NCI-H1105 (cell line): ENCODE measurements around the gene ACER2.
"Not testable (repeated sequence)": the region's sequence is repeated elsewhere in the genome, so short reads cannot be mapped to it uniquely, and the experiment has no call there.

Experiments used
- DNase-seq: peaks from one replicate; lab custom pipeline; 2025; lab: John Stamatoyannopoulos, UW

Gene ACER2

DNA sequence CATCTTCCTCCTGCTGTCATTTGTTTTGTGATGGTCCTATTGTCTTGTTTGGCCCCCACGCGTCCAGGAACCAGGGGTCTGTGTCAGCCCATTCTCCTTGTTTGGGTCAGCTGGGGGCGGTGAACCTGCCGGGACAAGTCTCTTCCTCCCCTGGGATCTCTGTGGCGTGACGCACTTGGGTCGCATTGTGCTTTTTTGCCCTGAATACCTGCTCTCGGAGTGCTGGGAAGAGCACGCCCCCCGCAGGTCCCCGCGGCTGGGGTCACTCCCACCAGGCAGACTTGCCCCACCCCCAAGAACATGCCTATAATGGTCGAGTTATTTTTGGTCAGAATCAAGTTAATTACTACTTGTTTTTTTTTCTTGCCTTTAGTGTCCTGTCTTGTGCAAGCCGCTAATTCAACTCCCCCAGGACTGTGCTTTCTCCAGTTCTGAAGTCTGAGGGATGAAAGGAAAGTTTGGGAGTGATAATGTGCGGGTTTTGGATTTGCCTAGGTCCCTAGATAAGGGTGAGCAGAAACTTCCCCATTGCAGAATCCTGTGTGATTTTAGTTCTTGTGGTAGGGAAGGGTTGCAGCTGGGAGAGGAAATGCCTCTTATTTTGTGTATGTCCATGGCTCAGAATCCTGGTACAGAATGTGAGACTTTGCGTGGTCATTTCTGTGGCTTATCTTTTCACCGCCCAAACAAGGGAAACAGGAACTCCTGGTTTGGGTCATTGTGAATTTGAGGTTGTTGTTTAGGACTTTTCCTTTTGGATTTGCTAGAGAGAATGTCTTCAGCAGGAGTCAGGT is 789 bp downstream of the ACER2 start:
- DNase-seq = peak; percentile 1

DNA sequence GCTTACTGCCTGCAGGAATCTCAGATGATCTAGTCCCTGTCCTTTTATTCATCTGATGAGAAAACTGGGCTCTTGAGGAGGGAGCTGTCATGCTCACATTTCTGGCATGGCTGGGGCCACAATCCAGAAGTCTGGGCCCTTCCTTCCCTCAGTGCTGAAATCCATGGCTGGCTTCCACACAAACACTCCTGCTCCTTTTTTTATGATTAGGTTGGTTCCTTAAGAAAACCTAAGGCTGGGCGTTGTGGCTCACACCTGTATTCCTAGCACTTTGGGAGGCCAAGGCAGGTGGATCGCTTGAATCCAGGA is 1.3 kb downstream of the ACER2 start:
- DNase-seq = no peak

DNA sequence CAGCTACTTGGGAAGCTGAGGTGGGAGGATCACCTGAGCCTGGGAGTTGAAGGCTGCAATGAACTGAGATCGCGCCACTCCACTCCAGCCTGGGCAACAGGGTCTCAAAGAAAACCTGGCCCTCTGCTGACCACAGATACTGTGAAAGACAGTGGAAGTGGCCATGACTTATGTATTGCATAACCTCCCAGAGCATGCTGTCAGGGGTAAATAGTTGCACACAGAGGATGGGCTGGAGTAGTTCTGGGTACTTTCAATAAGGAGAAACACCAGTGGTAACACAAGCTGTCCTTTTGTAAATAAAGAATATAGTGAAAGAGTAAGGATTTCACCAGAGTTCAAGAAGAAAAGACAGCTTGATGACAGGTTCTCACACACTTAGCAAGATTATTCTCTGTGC is 1.8 kb downstream of the ACER2 start:
- no peak for DNase-seq

DNA sequence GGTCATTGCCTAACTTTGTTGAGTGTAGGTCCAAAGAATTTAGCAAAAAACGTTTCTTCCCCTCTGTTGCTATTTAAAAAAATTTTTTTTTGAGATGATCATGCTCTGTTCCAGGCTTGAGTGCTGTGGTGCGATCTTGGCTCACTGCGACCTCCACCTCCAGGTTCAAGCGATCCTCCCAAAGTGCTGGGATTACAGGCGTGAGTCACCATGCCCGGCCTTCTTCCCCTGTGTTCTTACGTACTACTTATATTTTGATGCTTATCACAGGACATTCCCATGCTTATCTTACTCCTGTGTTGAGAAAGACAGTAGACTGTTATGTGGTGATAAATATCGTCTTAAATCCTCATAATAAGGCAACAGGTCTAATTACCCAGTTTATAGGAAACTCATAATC is 2.5 kb downstream of the ACER2 start:
- no peak for DNase-seq

DNA sequence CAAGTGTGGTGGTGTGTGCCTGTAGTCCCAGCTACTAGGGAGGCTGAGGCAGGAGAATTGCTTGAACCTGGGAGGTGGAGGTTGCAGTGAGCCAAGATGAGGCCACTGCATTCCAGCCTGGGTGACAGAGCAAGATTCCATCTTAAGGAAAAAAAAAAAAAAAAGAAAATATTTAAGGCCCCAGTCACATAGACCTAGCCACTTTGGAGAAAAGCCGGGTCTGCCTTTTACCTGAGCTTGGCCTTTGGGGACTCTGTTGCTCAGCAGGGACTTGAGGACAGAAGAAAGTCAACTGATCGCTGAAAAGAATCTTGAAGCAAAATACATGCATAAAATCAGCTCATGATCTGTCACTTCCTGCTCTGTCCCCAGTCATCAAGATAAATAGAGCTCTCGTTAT is 4.6 kb downstream of the ACER2 start:
- not testable (repeated sequence) for DNase-seq

DNA sequence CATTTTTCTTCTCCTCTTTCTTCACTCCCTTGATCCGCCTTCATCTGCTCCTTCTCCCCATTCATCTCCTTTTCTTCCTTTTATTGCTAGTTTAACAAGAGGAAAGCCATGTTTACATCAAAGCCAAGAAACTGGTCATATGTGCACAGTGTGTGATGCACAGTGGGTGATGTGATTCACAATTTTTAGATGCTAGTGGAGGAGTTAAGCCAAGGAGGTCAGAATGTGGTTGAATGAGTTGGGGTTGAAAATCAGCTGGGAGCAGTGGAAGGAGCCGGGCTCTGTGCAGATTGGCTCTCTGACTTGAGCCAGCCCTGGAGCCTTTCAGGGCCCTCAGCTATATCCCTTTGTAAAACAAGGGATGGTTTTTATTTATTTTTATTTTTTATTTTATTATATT is 7.3 kb downstream of the ACER2 start:
- no peak for DNase-seq

DNA sequence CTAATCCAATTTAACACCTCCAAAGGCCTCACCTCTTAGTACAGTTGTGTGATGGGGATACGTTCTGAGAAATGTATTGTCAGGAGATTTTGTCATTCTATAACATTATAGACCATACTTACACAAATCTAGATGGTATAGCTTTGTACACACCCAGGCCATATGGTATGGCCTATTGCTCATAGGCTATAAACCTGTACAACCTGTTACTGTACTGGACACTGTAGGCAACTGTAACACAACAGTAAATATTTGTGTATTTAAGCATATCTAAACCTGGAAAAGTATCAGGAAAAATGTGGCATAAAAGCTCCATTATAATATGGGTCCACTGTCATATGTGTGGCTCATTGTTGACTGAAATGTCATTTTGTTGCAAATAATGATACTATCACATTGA is 12.1 kb downstream of the ACER2 start:
- no peak for DNase-seq

DNA sequence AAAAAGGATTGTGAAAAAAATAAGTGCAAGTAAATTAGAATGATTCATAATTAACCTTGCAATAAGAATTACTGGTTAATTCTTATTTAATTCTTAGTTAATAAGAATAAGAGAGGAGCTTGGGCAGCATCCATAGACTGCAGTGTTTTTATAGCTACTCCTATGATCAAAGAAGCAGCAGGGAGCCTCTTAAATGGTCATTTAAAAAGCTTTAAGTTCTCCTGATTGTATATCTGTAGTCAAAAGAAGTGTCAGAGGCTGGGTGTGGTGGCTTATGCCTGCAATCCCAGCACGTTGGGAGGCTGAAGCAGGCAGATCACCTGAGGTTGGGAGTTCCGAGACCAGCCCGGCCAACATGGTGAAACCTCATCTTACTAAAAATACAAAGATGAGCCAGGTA is 14.4 kb downstream of the ACER2 start:
- no peak for DNase-seq

DNA sequence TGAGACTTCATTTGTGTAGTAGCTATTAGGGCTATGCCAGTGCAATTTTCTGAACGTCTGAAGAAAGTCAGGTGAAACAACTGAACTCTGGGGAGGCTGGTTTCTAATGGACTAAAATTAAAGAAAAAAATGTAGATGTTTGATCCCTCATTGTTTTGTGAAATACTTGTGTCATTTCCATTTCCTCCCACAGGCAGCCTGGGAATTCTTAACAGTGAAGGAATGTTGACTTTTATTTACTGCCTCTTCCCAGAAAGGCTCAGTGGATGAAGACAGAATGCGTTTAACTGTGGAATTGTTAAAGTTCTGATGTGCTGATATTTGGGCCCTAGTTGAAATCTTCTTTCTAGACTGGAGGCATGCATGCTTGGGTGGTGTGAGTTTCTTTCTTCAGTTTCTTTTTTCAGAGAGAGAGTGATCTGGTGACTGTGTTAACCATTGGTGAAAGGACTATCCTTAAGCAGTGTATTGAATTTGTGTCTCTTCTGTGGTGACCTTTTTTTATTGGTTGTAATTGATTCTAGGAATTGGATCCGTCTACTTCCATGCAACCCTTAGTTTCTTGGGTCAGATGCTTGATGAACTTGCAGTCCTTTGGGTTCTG is 15.5 kb downstream of the ACER2 start:
- DNase-seq = no peak

DNA sequence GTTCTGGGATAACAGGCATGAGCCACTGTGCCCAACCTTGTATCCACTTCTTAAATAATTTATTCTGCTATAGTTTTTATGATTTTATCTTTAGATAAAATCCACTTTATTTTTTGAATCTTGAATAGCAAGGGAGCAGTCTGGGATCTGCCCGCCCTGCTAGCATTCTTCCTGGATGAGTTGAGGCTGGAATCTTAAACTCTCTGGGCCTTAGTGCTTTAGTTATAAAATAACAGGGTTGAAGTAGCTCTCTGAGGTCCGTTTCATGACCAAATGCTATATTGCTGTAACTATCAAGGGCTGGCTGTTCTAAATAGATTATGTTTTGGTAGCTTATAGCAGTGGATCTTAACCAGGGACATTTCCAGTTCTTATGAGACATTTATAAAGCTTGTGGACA is 20.8 kb downstream of the ACER2 start:
- no peak for DNase-seq

DNA sequence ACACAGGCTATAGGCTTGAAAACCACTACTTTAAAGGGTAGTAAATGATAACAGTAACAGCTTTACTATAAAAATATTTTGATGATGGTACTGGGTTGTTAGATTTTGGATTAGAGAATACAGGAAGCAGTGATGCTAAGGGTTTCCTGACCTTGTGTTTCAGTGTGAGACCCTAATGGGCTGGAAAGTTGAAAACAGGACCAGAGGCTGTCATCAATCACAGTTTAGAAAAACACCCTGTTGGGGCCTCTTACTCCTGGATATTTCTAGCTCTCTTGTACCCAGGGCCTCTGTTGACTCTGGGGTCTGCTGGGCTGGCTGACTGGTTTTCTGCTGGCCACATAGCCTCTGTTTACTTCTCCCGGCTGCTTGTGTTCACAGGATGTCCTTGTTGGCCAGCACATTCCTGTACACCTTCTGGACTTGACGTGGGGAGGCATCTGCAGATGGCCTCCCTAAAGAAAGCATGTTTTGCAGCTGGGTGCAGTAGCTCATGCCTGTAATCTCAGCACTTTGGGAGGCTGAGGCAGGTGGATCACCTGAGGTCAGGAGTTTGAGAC is 21.5 kb downstream of the ACER2 start:
- DNase-seq = no peak

DNA sequence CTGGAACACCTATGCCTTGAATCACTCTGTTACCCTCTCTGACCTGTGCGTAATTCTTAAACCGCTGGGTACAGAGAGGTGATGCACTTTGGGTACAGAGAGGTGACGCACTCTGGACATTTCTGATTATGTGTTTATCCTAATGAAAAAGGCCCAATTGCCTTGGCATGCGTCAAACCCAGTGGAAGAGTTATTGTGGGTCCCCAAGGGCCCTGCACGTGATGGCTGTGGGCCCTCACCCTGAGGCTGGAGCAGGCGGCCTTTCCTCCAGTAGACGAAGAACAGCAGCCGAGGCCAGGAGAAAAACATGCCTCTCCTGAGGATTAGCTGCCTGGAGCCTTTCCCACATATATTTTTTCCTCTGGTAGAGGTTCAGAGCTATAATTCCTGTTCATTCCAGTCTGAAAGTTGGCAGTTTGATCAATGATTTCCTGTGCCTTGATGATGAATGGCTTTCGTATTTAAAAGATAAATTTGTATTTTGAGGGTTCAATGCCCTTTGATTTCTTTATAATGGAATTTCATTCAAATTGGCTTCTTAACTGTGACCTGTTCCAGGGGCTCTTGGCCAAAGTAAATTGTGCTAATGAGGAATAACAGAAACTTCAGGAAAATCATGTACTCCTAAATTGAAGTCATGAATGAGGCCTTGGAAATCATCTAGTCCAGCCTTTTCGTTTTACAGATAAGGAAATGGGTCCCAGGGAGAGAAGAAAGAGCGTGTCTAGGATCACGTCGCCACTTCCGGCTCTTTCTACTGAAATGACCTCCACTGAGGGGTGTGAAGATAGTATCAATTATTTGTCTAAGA is 22.8 kb downstream of the ACER2 start:
- no peak for DNase-seq

DNA sequence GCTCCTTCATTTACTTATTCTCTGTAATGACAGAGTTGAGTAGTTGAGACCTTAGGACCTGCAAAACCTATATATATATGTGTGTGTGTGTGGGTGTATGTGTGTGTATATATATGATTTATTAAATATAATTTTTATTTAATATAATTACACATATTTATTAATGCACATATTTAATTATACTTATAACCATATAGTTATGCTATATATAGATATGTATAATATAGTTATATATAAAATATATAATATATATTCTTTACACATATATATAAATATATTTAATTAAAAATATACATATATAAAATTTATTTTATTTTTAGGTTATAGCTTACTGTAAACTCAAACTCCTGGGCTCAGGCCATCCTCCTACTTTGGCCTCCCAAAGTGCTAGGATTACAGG is 23.7 kb downstream of the ACER2 start:
- DNase-seq = no peak

DNA sequence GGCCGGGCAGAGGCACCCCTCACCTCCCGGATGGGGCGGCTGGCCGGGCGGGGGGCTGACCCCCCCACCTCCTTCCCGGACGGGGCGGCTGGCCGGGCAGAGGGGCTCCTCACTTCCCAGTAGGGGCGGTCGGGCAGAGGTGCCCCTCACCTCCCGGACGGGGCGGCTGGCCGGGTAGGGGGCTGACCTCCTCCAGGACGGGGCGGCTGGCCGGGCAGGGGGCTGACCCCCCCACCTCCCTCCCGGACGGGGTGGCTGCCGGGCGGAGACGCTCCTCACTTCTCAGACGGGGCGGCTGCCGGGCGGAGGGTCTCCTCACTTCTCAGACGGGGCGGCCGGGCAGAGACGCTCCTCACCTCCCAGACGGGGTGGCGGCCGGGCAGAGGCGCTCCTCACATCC is 24.9 kb downstream of the ACER2 start:
- not testable (repeated sequence) for DNase-seq

DNA sequence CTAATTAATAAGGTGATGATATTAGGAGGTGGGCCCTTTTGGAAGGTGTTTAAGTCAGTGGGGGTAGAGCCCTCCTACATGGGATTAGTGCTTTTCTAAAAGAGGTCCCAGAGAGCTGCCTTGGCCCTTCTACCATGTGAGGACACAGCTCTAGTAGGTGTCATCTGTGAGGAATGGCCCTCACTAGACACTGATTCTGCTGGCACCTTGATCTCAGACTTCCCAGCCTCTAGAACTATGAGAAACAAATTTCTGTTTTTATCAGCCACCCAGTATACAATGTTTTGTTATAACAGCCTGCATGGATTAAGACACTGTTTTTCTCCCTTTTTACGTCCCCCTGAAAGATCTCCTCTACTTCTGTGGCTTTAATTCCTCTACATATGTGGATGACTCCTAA is 31.6 kb downstream of the ACER2 start:
- no peak for DNase-seq

DNA sequence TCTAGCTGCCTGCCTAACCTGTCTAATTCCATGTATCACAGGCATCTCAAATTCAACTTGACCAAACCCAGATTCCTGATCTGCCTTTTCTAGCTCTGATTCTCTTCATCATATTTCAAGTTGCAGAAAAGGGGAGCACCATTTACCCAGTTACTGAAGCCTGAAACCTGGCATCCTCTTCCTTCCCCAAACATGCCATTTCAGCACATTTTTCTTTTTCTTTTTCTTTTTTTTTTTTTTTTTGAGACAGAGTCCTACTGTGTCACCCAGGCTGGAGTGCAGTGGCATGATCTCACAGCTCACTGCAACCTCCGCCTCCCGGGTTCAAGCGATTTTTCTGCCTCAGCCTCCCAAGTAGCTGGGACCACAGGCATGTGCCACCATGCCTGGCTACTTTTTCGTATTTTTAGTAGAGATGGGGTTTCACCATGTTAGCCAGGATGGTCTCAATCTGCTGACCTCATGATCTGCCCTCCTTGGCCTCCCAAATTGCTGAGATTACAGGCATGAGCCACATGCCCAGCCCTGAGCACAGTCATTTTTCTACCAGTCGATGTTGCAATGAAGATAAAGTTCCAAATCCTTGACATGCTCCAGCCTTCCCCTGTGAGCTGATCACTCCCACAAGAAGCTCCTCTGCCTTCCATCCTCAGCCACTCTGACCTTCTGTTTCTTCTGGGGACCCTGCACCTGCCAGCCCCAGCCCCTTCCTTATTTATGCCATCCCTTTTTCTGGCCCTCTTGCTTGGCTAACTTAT is 32.2 kb downstream of the ACER2 start:
- DNase-seq = no peak

DNA sequence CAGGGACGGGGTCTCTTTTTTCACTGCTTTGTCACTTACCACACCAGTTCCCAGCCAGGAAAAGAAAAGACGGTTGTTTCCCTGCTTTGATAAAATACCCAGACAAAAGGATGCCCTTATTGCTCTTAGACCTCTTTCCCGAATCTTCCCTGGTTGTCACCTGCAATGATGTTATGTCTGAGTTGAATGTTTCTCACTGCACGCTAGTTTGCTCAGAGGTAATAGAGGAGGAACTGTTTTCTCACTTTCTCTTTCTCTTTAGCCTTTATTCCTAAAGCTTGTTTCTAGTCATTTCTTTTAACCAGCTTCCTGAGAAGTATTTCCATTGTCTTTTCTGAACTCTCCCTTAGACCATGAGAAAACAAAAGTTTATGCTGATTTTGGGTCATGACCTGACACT is 32.9 kb downstream of the ACER2 start:
- DNase-seq = no peak

DNA sequence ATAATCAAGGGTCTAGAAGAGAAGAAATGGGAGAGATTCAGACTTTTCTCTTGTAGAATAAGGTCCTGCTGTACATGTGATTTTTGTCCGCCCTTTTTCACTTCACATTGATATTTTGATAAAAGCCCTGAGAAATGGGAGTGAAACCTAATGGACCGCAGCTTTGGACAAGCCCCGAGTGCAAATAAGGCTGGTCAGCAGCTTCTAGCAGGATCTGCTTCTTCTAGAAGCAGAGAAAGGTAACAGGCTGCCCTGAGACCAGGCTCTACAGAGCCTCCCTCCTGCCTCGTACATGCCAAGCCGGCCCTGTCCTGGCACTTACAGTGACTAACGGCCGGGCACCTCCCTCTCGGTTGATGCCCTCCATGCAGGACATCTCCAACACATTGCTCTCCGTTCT is 33.4 kb downstream of the ACER2 start:
- DNase-seq = no peak

DNA sequence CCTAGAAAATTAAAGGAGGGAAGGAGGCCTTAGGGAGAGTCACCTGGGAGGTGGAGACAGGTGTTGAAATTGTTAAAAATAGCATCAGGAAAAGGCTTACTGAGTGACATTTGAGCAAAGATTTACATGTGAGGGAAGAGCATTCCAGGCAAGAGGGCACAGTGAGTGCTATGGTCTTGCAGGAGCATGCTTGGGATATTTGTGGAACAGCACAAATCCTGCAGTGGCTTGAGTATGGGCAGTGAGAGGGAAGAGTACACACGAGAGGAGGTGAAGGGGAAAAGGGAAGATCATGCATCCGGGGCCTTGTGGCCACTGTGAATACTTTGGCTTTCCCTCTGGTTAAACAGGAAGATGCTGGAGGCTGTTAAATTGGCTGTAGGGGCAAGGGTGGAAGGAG is 36.6 kb downstream of the ACER2 start:
- DNase-seq = no peak

DNA sequence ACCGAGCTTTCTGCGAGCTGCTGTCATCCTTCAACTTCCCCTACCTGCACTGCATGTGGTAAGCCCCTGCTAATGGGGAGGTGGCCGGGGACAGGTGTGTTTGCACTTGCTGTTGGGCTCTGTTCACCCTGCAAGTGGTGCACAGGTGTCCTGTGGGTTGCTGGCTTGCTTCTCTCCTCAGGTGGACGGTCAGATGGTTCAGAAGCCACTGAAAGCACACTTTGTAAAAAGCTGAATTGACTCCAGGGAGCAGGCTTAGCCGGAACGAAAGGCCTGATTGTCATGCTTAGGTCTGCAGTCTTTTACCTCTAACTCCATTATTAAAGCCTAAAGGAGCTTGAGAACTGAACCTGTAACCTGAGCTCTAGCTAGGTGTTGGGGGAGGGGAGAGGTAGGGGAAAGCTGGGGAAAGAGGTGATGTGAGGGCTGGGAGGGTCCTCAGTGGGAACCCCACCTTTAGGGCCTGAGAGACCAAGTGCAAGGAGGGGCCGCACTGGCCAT is 37.6 kb downstream of the ACER2 start:
- DNase-seq = no peak

DNA sequence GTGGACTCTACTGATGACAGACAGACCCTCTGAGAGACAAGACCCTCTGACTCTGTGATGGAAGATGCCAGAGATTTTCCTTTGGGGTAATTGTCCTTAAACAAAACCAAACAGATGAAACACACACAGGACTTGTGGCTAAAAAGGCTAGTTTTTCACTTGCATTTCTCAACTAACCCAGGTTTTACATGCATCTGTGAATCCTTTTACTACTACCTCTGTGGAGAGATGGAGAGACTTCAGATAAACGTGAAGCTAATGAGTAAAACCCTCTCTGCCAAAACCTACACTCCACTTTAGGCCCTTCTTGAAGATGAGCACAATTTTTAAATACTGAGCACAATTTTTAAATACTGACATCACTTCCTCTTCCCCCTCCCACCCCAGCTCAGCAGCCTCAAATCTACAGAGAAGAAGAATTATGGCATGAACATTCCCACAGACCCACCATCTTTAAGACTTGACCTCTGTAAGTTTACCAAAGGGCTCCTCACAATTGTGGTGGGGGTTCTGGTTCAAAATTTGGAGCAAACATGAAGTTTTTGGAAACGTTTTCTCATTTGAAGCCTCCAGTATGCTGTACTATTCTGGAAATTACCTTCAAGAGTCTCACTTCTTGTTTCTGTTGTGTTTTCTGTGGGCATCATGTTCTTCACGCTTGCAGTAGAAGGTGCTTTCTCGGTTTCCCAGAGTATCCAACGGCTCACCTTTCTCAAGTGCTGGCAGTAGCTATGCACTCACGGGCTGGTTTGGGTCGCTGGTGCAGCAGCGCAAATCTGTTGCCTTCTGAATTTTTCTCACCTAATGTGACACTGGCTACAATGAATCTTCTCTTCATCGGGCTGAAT is 42.7 kb downstream of the ACER2 start:
- DNase-seq = no peak
